OCI-LY7 (cell line): ENCODE data around the gene FMNL1. TPM values are rescaled to one million over a fixed set of nuclear protein-coding genes. Genes with fewer than 3 reads are reported as not detected.

Source experiments
- BruUV-seq: library from RNA; stranded (reverse); fragments of 400-500 nt; replicated peaks from 2 replicates; lab custom pipeline; 2021; lab: Mats Ljungman, UMichigan
- CTCF ChIA-PET: fragments of 300-600 bp; sonication (Branson Sonifier 250); formaldehyde crosslinking; loops from one replicate; lab custom pipeline; 2022; ENCODE audit warnings: antibody characterized with exemption; ENCODE audit not compliant: unreplicated experiment; lab: Charles Lee
- POLR2A ChIA-PET: fragments of 300-600 bp; sonication (Branson Sonifier 250); formaldehyde crosslinking; loops from one replicate; lab custom pipeline; 2022; ENCODE audit warnings: antibody characterized with exemption; lab: Charles Lee
- DNase-seq: peaks from one replicate; pipeline ENCODE4 v3.0.0-alpha.2; 2015; ENCODE audit warnings: low spot score
- H2AFZ ChIP-seq: fragments of 200-600 bp; sonication (generic), shearing (Covaris generic); 2 replicates; pipeline ENCODE4 v1.6.1; 2014; ENCODE audit warnings: mild to moderate bottlenecking, antibody characterized with exemption, low read length, moderate library complexity
- H3K27ac ChIP-seq: fragments of 200-600 bp; sonication (generic); 2 replicates; pipeline ENCODE4 v1.5.1; 2014; ENCODE audit warnings: mixed run types, low read depth, mild to moderate bottlenecking, moderate library complexity, low read length, inconsistent platforms; ENCODE audit not compliant: poor library complexity, severe bottlenecking
- H3K36me3 ChIP-seq: fragments of 200-600 bp; sonication (generic); 2 replicates; pipeline ENCODE4 v1.6.1; 2014; ENCODE audit warnings: mild to moderate bottlenecking, antibody characterized with exemption, low read length, moderate library complexity, mixed read lengths; ENCODE audit not compliant: insufficient read depth
- H3K4me1 ChIP-seq: fragments of 200-600 bp; sonication (generic); 2 replicates; pipeline ENCODE4 v1.5.1; 2014; ENCODE audit warnings: mild to moderate bottlenecking, low read length; ENCODE audit not compliant: insufficient read depth, poor library complexity, severe bottlenecking
- H3K4me2 ChIP-seq: fragments of 200-600 bp; sonication (generic); 2 replicates; pipeline ENCODE4 v1.6.1; 2014; ENCODE audit warnings: mild to moderate bottlenecking, low read length
- H3K4me3 ChIP-seq: fragments of 200-600 bp; sonication (generic); 2 replicates; pipeline ENCODE4 v1.5.1; 2014; ENCODE audit warnings: mild to moderate bottlenecking, low read depth, low read length; ENCODE audit not compliant: poor library complexity, severe bottlenecking
- H3K79me2 ChIP-seq: fragments of 200-600 bp; sonication (generic); 2 replicates; pipeline ENCODE4 v1.6.1; 2016; ENCODE audit warnings: low read depth, mild to moderate bottlenecking, low read length, moderate library complexity, mixed read lengths; ENCODE audit not compliant: insufficient read depth
- H3K9me2 ChIP-seq: fragments of 200-600 bp; sonication (generic); 2 replicates; pipeline ENCODE4 v1.6.1; 2016; ENCODE audit warnings: mild to moderate bottlenecking, low read length, mixed read lengths; ENCODE audit not compliant: insufficient read depth
- H3K9me3 ChIP-seq: fragments of 200-600 bp; sonication (generic); 2 replicates; pipeline ENCODE4 v1.6.1; 2014; ENCODE audit warnings: mild to moderate bottlenecking, mixed run types, low read length, mixed read lengths
- H4K20me1 ChIP-seq: fragments of 200-600 bp; sonication (generic); 2 replicates; pipeline ENCODE4 v1.6.1; 2014; ENCODE audit warnings: mild to moderate bottlenecking, antibody characterized with exemption, low read length, moderate library complexity, mixed read lengths; ENCODE audit not compliant: insufficient read depth
- CTCF ChIP-seq: fragments of 200-600 bp; sonication (generic); conservative IDR thresholded peaks from 2 replicates; pipeline ENCODE4 v1.5.1; 2014; ENCODE audit warnings: mild to moderate bottlenecking, antibody characterized with exemption, low read length, moderate library complexity, mixed read lengths
- EZH2phosphoT487 ChIP-seq: fragments of 200-600 bp; sonication (generic); IDR thresholded peaks from 2 replicates; pipeline ENCODE4 v1.6.1; 2018; ENCODE audit warnings: low read depth, borderline replicate concordance, mild to moderate bottlenecking, mixed run types, antibody characterized with exemption, low read length, moderate library complexity, mixed read lengths
- intact Hi-C: fragments of 100-400 bp; cut with micrococcal nuclease; formaldehyde crosslinking; loops from one replicate; pipeline ENCODE4 v1.10.0; 2022; ENCODE audit not compliant: unreplicated experiment
- total RNA-seq, 2 experiments: library from RNA; depleted of rRNA in 1 of 2; stranded (reverse); fragments of >200 nt in 1 of 2; shearing (Covaris generic) in 1 of 2; gene quantifications; 2 replicates each; pipeline ENCODE4 v1.2.3, GENCODE V29; 2014 to 2022

The FMNL1 gene
- total RNA-seq, 2 experiments from 2014 or later: 55.1 to 133 TPM

- Histone ChIP-seq H3K79me2 (peaks cover 21% of the 10 kb centered on the region), H3K27ac (no peak overlapping the region), H3K9me2 (no peaks in the 10 kb centered on the region), H4K20me1 (peaks cover 10% of the 10 kb centered on the region; the same call in 1 of the 2 replicates), H3K36me3 (peaks cover 71% of the 10 kb centered on the region), H3K9me3 (no peaks in the 10 kb centered on the region), H3K4me1 (peaks cover 24% of the 10 kb centered on the region), H3K4me2 (no peak overlapping the region), H2AFZ (no peak overlapping the region), H3K4me3 (no peak overlapping the region)
- ChIA-PET POLR2A (no interaction called here), CTCF (no interaction called here)
- BruUV-seq: no TSS peak
- peak; percentile 30 for DNase-seq
- no peak for TF ChIP-seq CTCF
- TF ChIP-seq EZH2phosphoT487: no peak
- intact Hi-C loops: no loop called here
Observed at GRCh38 chr17:45291171-45291805, 69.6 kb downstream of the FMNL1 start.

- TF ChIP-seq CTCF (no peak), EZH2phosphoT487 (no peak)
- no peak overlapping the region for H3K4me2 ChIP-seq
- peaks cover 35% of the 10 kb centered on the region for H3K79me2 ChIP-seq
- no peak overlapping the region for H2AFZ ChIP-seq
- H3K9me3 ChIP-seq: no peaks in the 10 kb centered on the region
- no TSS peak for BruUV-seq
- POLR2A ChIA-PET: no interaction called here
- H3K4me1 ChIP-seq: peaks cover 36% of the 10 kb centered on the region
- H3K36me3 ChIP-seq: peaks cover 67% of the 10 kb centered on the region; the same call in 1 of the 2 replicates
- H4K20me1 ChIP-seq: peaks cover 10% of the 10 kb centered on the region; the same call in 1 of the 2 replicates
- H3K27ac ChIP-seq: no peak overlapping the region
- H3K9me2 ChIP-seq: no peaks in the 10 kb centered on the region
- no peak for DNase-seq
- no peak overlapping the region for H3K4me3 ChIP-seq
- CTCF ChIA-PET: no interaction called here
- intact Hi-C loops: no loop called here
Observed at GRCh38 chr17:45292696-45293412, 71.2 kb downstream of the FMNL1 start.
